Chondrocyte (in vitro differentiated cells): ENCODE measurements around the gene MS4A8. TPM values are rescaled to one million over a fixed set of nuclear protein-coding genes. Genes with fewer than 3 reads are reported as not detected.
"Not testable (repeated sequence)": the region's sequence is repeated elsewhere in the genome, so short reads cannot be mapped to it uniquely, and the experiment has no call there.

ENCODE experiments used
- DNase-seq: peaks from one replicate; pipeline ENCODE4 v3.0.0; 2021; ENCODE audit warnings: mixed read lengths, low spot score
- H3K27ac Mint-ChIP-seq: one replicate; pipeline ENCODE4 v1.8.0; 2021; ENCODE audit warnings: mild to moderate bottlenecking, moderate library complexity, mixed read lengths; ENCODE audit not compliant: unreplicated experiment
- H3K27me3 Mint-ChIP-seq: 2 replicates; pipeline ENCODE4 v1.8.0; 2021; ENCODE audit warnings: low read depth, mixed read lengths
- H3K36me3 Mint-ChIP-seq: 2 replicates; pipeline ENCODE4 v1.8.0; 2021; ENCODE audit warnings: low read depth, mixed read lengths
- H3K4me1 Mint-ChIP-seq: 2 replicates; pipeline ENCODE4 v1.8.0; 2021; ENCODE audit warnings: low read depth, mild to moderate bottlenecking, mixed read lengths
- H3K4me3 Mint-ChIP-seq: one replicate; pipeline ENCODE4 v1.8.0; 2021; ENCODE audit warnings: mild to moderate bottlenecking, moderate library complexity, mixed read lengths; ENCODE audit not compliant: unreplicated experiment
- H3K9me3 Mint-ChIP-seq: 2 replicates; pipeline ENCODE4 v1.8.0; 2021; ENCODE audit warnings: low read depth, mixed read lengths
- CTCF ChIP-seq: fragments of 200-600 bp; sonication (generic); IDR thresholded peaks from 2 replicates; pipeline ENCODE4 v1.5.0; 2021; ENCODE audit warnings: antibody characterized with exemption, mild to moderate bottlenecking, moderate library complexity
- long read RNA-seq: library from polyadenylated mRNA; stranded (forward); transcript quantifications from one replicate; pipeline ENCODE4 v2.0.0, GENCODE V29; 2021
- total RNA-seq: library from RNA; stranded (reverse); gene quantifications from 3 replicates; pipeline ENCODE4 v1.2.1, GENCODE V29; 2021

Gene MS4A8, protein sequence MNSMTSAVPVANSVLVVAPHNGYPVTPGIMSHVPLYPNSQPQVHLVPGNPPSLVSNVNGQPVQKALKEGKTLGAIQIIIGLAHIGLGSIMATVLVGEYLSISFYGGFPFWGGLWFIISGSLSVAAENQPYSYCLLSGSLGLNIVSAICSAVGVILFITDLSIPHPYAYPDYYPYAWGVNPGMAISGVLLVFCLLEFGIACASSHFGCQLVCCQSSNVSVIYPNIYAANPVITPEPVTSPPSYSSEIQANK
- total RNA-seq, result not detected in 3 replicates
- long read RNA-seq, result 0 reads

DNA sequence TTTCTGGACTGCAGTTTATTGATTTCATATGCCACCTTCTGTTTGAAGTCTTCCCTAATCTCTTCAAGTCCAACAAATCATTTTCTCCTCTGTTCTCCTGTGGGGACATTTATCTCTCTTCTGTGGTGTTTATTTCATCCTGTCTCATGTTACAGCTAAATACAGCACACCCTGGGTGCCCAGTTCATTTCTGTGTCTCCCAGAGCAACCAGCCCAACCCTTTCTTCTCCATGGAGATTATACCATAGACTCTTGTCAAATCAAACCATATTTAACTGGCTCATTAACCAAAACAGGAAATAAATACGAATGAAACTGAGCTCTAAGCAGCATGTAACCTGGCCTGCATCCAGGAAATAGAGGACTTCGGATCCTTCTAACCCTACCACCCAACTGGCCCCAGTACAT, at the start of gene MS4A8:
Gene MS4A8 (plus strand): TSS at position 329 of the 408 bp plus-strand sequence. CDS start 1,249 bp downstream, outside the sequence.
- TF ChIP-seq CTCF, result no peak
- Mint-ChIP-seq H3K36me3 (no peaks in the 10 kb centered on the region), H3K4me3 (no peak within 1 kb of the TSS), H3K4me1 (no peaks in the 10 kb centered on the region), H3K27ac (no peak within 1 kb of the TSS), H3K27me3 (peaks cover 18% of the 10 kb centered on the region), H3K9me3 (peaks cover 7% of the 10 kb centered on the region)
- DNase-seq, result no peak

GRCh38 chr11:60657888-60658287, 41.5 kb upstream of the MS4A8 start:
- Mint-ChIP-seq H3K4me3 (no peak overlapping the region), H3K27me3 (peaks cover 5% of the 10 kb centered on the region), H3K9me3 (no peaks in the 10 kb centered on the region), H3K36me3 (no peaks in the 10 kb centered on the region), H3K4me1 (no peaks in the 10 kb centered on the region), H3K27ac (no peak overlapping the region)
- no peak for TF ChIP-seq CTCF
- no peak for DNase-seq

GRCh38 chr11:60658409-60658808, 41.0 kb upstream of the MS4A8 start:
- Mint-ChIP-seq H3K4me1 (no peaks in the 10 kb centered on the region), H3K36me3 (no peaks in the 10 kb centered on the region), H3K27ac (no peak overlapping the region), H3K9me3 (no peaks in the 10 kb centered on the region), H3K4me3 (no peak overlapping the region), H3K27me3 (peaks cover 5% of the 10 kb centered on the region)
- no peak for DNase-seq
- TF ChIP-seq CTCF, result no peak

DNA sequence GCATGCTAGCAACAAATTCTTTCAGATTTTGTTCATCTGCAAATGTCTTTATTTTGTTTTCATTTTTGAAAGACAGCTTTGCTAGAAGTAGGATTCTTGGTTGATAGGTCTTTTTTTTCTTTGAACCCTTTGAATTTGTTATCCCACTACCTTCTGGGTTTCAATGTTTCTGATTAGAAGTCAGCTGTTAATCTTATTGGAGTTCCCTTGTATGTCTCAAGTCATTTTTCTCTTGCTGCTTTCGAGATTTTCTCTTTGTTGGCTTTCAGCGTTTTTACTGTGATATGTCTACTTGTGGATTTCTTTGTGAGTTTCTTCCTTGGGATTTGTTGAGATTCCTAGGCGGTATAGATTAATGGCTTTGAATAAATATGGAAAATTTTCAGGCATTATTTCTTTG, 27.2 kb upstream of the MS4A8 start:
- DNase-seq, result no peak
- H3K9me3 Mint-ChIP-seq, result peaks cover 22% of the 10 kb centered on the region
- H3K27me3 Mint-ChIP-seq, result peaks cover 6% of the 10 kb centered on the region
- TF ChIP-seq CTCF, result no peak
- H3K36me3 Mint-ChIP-seq, result peaks cover 2% of the 10 kb centered on the region
- no peaks in the 10 kb centered on the region for H3K4me1 Mint-ChIP-seq
- H3K27ac Mint-ChIP-seq, result no peak overlapping the region
- H3K4me3 Mint-ChIP-seq, result no peak overlapping the region

DNA sequence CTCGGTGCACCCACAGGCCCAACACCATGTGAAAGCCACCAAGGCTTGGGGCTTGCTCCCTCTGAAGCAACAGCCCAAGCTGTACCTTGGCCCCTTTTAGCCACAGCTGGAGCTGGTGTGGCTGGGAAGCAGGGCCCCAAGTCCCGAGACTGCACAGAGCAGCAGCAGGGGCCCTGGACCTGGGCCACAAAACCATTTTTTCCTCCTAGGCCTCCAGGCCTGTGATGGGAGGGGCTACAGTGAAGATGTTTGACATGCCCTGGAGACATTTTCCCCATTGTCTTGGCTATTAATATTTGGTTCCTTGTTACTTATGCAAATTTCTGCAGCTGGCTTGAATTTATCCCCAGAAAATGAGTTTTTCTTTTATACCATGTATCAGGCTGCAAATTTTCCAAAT, 21.2 kb upstream of the MS4A8 start:
- not testable (repeated sequence) for DNase-seq, H3K4me1 Mint-ChIP-seq, H3K4me3 Mint-ChIP-seq, H3K36me3 Mint-ChIP-seq, H3K27me3 Mint-ChIP-seq, H3K27ac Mint-ChIP-seq
- peaks cover 40% of the 10 kb centered on the region for H3K9me3 Mint-ChIP-seq

DNA sequence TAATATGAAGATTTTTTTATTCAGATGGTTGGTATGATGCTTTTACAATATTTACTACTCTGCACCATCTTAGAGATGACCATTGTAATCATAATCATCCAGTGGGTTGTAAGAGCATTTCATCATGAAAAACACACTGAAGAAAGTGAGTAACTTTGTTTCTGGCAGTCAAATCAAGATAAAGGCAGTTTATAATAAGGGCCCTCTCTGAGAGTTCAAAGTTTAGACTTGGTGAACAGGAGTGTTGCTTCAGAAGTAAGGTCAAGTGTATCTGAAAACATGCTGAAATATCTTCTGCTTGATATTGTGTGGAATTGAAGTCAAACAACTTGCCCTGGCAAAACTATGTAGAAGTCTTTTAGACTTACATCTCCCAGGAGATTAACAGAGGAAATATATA, 19.5 kb upstream of the MS4A8 start:
- no peak for TF ChIP-seq CTCF
- H3K27ac Mint-ChIP-seq, result no peak overlapping the region
- H3K9me3 Mint-ChIP-seq, result peaks cover 42% of the 10 kb centered on the region
- H3K4me3 Mint-ChIP-seq, result no peak overlapping the region
- no peaks in the 10 kb centered on the region for H3K36me3 Mint-ChIP-seq
- peaks cover 5% of the 10 kb centered on the region for H3K4me1 Mint-ChIP-seq
- H3K27me3 Mint-ChIP-seq, result peaks cover 2% of the 10 kb centered on the region
- no peak for DNase-seq
